Epithelial cell of esophagus (primary cell): ENCODE data around the gene UNC13A.
A peak's percentile ranks its signal among the peaks of the same experiment; 100 is the strongest.

Experiments used
- DNase-seq: peaks from one replicate; pipeline ENCODE4 v3.0.0; 2010; ENCODE audit warnings: low read depth
- H3K4me3 ChIP-seq: 2 replicates; pipeline ENCODE4 v1.5.1; 2011; ENCODE audit warnings: mild to moderate bottlenecking, low read length, control low read depth
- CTCF ChIP-seq: IDR thresholded peaks from 2 replicates; pipeline ENCODE4 v1.5.1; 2011; ENCODE audit warnings: low read depth, mild to moderate bottlenecking, low read length, control low read depth, inconsistent platforms; ENCODE audit not compliant: insufficient read depth; ENCODE audit errors: missing control alignments

Gene UNC13A

DNA sequence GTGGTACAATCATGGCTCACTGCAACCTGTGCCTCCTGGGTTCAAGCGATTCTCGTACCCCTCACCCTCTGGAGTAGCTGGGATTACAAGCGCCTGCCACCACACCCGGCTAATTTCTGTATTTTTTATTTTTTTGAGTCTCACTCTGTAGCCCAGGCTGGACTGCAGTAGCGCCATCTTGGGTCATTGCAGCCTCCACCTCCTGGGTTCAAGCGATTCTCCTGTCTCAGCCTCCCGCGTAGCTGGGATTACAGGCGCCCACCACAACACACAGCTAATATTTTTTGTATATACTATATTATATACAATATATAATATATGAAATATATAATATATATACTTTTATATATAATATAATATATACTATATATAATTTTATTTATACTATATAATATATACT lies 80.2 kb downstream of the UNC13A start:
- no peak for TF ChIP-seq CTCF
- DNase-seq, result no peak
- H3K4me3 ChIP-seq, result no peak overlapping the region

DNA sequence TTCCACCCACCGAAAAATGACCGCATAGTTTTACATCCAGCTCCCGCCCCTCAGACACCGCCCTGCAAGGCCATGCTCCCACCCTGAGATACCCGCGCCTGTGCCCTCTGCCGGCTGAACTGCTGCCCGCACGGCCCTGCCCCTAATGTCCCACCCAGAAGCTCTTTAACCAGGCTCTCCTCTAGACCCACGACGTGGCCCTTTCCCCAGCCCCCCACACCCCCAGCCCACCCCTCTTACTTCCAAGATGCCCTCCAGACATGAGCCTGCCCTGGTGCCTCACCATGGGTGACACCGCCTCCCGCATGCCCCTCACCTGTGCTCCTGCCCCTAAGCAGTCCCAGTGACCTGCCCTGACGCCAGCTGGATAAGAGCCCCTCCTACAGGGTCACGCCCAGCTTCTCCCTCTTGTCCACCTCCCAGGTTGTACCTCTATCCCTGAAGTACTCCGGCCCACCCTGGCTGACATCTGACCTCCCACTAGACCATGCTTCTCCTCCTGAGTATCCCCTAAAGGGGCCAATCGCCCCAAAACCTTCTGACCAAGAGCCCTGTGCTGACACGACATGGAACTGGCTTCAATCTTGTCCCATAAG lies 81.5 kb downstream of the UNC13A start:
- no peak for TF ChIP-seq CTCF
- DNase-seq, result no peak
- H3K4me3 ChIP-seq, result peak overlapping the region; percentile 19

GRCh38 chr19:17605761-17606589 lies 82.2 kb downstream of the UNC13A start:
- TF ChIP-seq CTCF, result peak; percentile 27
- DNase-seq, result peak; percentile 71
- peak overlapping the region; percentile 33 for H3K4me3 ChIP-seq

DNA sequence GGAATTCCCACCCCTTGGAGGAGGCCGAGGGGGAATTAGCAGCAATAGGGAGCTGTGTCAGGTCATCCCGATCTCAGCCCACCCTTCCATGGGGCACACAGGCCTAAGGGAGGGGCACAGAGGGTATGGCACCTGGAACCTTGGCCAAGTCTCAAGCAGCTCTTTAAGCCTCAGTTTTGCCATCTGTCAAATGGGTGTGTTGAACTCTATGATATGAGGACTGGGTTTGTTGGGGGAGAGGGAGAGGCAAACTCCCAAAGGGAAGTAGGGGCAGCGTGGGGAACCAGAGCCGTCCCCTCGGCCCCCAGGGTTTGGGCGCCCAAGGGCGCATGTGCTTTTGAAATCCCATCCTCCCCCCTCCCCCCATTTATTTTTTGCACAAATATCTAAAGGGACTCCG lies 83.0 kb downstream of the UNC13A start:
- DNase-seq, result no peak
- no peak for TF ChIP-seq CTCF
- no peak overlapping the region for H3K4me3 ChIP-seq

GRCh38 chr19:17604372-17605025 lies 83.7 kb downstream of the UNC13A start:
- no peak overlapping the region for H3K4me3 ChIP-seq
- no peak for DNase-seq
- TF ChIP-seq CTCF, result no peak

- TF ChIP-seq CTCF, result no peak
- no peak overlapping the region for H3K4me3 ChIP-seq
- DNase-seq, result no peak
These were observed 85.2 kb downstream of the UNC13A start for GRCh38 chr19:17602872-17603510.
